HepG2 (cell line): ENCODE results near the gene EIF5B. TPM values are rescaled to one million over a fixed set of nuclear protein-coding genes. Genes with fewer than 3 reads are reported as not detected.

ENCODE experiments used
- ATAC-seq: fragments of 200-7000 bp; cut with Tn5 transposase; 3 replicates; pipeline ENCODE4 v1.9.1; 2020; ENCODE audit warnings: mild to moderate bottlenecking, moderate library complexity
- BruUV-seq: library from RNA; stranded (reverse); fragments of 400-500 nt; replicated peaks from 2 replicates; lab custom pipeline; 2021; lab: Mats Ljungman, UMichigan
- CTCF ChIA-PET: fragments of 300-600 bp; formaldehyde crosslinking; extraction: SDS; loops from one replicate; lab custom pipeline; 2021; ENCODE audit warnings: low total read pairs, inconsistent platforms, low intra/inter-chr PET ratio; lab: Yijun Ruan, JAX
- POLR2A ChIA-PET: fragments of 350-600 bp; sonication (Branson Sonifier 250); formaldehyde crosslinking; loops from one replicate; lab custom pipeline; 2020; ENCODE audit warnings: antibody characterized with exemption, inconsistent platforms; lab: Yijun Ruan, JAX
- DNase-seq: peaks from one replicate; pipeline ENCODE4 v3.0.0-alpha.2; 2015; ENCODE audit warnings: low spot score
- FAIRE-seq: peaks from 3 replicates; lab custom pipeline; 2011; peaks lifted over from hg19 to GRCh38; lab: Jason Lieb, UNC
- H2AFZ ChIP-seq: one replicate; pipeline ENCODE4 v1.6.1; 2011; ENCODE audit warnings: low read length, inconsistent platforms
- H3K27ac ChIP-seq: fragments of 300-600 bp; 3 replicates; pipeline ENCODE4 v1.8.0; 2011; ENCODE audit warnings: mixed run types, mild to moderate bottlenecking, mixed read lengths, low read length, inconsistent platforms; ENCODE audit not compliant: insufficient read depth; ENCODE audit errors: extremely low read length
- H3K27me3 ChIP-seq, 2 experiments: fragments of 200-600 bp in 1 of 2; 2 replicates in 1 of 2; 3 replicates in 1 of 2; pipeline versions ENCODE4 v1.6.0 to v1.8.0; 2011; ENCODE audit warnings: low read length in 2 of 2, mild to moderate bottlenecking in 2 of 2, moderate library complexity in 2 of 2, inconsistent platforms in 1 of 2; ENCODE audit not compliant: insufficient read depth in 2 of 2, control insufficient read depth in 1 of 2
- H3K36me3 ChIP-seq, 2 experiments: fragments of 200-600 bp in 1 of 2; replicated peaks in 1 of 2; 2 replicates in 1 of 2; 3 replicates in 1 of 2; pipeline versions ENCODE4 v1.5.1 to v1.8.0; 2011; ENCODE audit warnings: low read length in 2 of 2, inconsistent platforms in 1 of 2; ENCODE audit not compliant: insufficient read depth in 2 of 2, control insufficient read depth in 1 of 2
- H3K4me1 ChIP-seq: 2 replicates; pipeline ENCODE4 v1.5.1; 2012; ENCODE audit warnings: low read length, inconsistent platforms; ENCODE audit not compliant: insufficient read depth
- H3K4me2 ChIP-seq: 2 replicates; pipeline ENCODE4 v1.6.0; 2011; ENCODE audit warnings: low read depth, low read length, inconsistent platforms
- H3K4me3 ChIP-seq, 3 experiments: fragments of 200-600 bp in 1 of 3; sonication (generic), shearing (Covaris generic) in 1 of 3; replicated peaks in 1 of 3; 2 replicates each; pipeline ENCODE4 v1.5.1; 2011 to 2016; ENCODE audit warnings: low read length in 3 of 3, inconsistent platforms in 2 of 3, low read depth in 2 of 3, mild to moderate bottlenecking in 2 of 3, control low read depth in 1 of 3, mixed read lengths in 1 of 3; ENCODE audit not compliant: insufficient read depth in 1 of 3
- H3K79me2 ChIP-seq: one replicate; pipeline ENCODE4 v1.6.1; 2011; ENCODE audit warnings: low read length, inconsistent platforms; ENCODE audit not compliant: insufficient read depth
- H3K9ac ChIP-seq: 2 replicates; pipeline ENCODE4 v1.6.0; 2011; ENCODE audit warnings: mild to moderate bottlenecking, low read depth, low read length, inconsistent platforms; ENCODE audit not compliant: insufficient read depth
- H3K9me3 ChIP-seq: 2 replicates; pipeline ENCODE4 v1.5.1; 2012; ENCODE audit warnings: mild to moderate bottlenecking, low read length
- H4K20me1 ChIP-seq: 2 replicates; pipeline ENCODE4 v1.6.0; 2011; ENCODE audit warnings: inconsistent platforms, mild to moderate bottlenecking, low read length, moderate library complexity; ENCODE audit not compliant: insufficient read depth
- ARNT2 ChIP-seq: sonication (generic); formaldehyde crosslinking; IDR thresholded peaks from 2 replicates; pipeline ENCODE4 v1.8.0; 2022; ENCODE audit warnings: mild to moderate bottlenecking, low read depth, missing genetic modification reagents, moderate library complexity
- ATF7 ChIP-seq, 2 experiments: fragments of 450-650 bp in 1 of 2; sonication (generic) in 1 of 2; formaldehyde crosslinking in 1 of 2; IDR thresholded peaks; 2 replicates each; pipeline versions ENCODE4 v1.4.0 to v1.6.1; 2016 to 2020; ENCODE audit warnings: antibody characterized with exemption in 1 of 2, mild to moderate bottlenecking in 1 of 2, missing genetic modification reagents in 1 of 2
- FOXM1 ChIP-seq: sonication (generic); formaldehyde crosslinking; IDR thresholded peaks from 2 replicates; pipeline ENCODE4 v1.5.0; 2020; ENCODE audit warnings: missing genetic modification reagents
- HCFC1 ChIP-seq: fragments of 150-350 bp; IDR thresholded peaks from 2 replicates; pipeline ENCODE4 v1.6.1; 2014; ENCODE audit warnings: low read depth, low read length
- HOXA5 ChIP-seq: sonication (generic); formaldehyde crosslinking; IDR thresholded peaks from 2 replicates; pipeline ENCODE4 v1.4.0; 2020; ENCODE audit warnings: missing genetic modification reagents
- MEIS2 ChIP-seq: sonication (generic); formaldehyde crosslinking; IDR thresholded peaks from 2 replicates; pipeline ENCODE4 v1.9.0; 2021; ENCODE audit warnings: mild to moderate bottlenecking, missing genetic modification reagents
- NAIF1 ChIP-seq: sonication (generic); formaldehyde crosslinking; IDR thresholded peaks from 2 replicates; pipeline ENCODE4 v1.5.0; 2020; ENCODE audit warnings: mild to moderate bottlenecking, missing genetic modification reagents, borderline replicate concordance
- NCOA2 ChIP-seq: sonication (generic); formaldehyde crosslinking; IDR thresholded peaks from 2 replicates; pipeline ENCODE4 v1.8.0; 2022; ENCODE audit warnings: inconsistent platforms
- NR2F6 ChIP-seq, 2 experiments: IDR thresholded peaks; 2 replicates each; pipeline ENCODE4 v1.6.1; 2016; ENCODE audit warnings: antibody characterized with exemption in 1 of 2, mild to moderate bottlenecking in 1 of 2
- RNF219 ChIP-seq: sonication (generic); formaldehyde crosslinking; IDR thresholded peaks from 2 replicates; pipeline ENCODE4 v1.5.0; 2020; ENCODE audit warnings: mild to moderate bottlenecking, missing genetic modification reagents
- ZNF235 ChIP-seq: sonication (generic); formaldehyde crosslinking; IDR thresholded peaks from 2 replicates; pipeline ENCODE4 v1.8.1; 2023; ENCODE audit warnings: mild to moderate bottlenecking, missing genetic modification reagents, borderline replicate concordance
- ZNF317 ChIP-seq: sonication (generic); formaldehyde crosslinking; IDR thresholded peaks from 2 replicates; pipeline ENCODE4 v1.5.0; 2020; ENCODE audit warnings: mild to moderate bottlenecking, missing genetic modification reagents
- ZNF7 ChIP-seq: IDR thresholded peaks from 2 replicates; pipeline ENCODE4 v1.6.1; 2016; ENCODE audit warnings: missing biosample characterization, missing genetic modification reagents
- ZNF772 ChIP-seq: sonication (generic); formaldehyde crosslinking; IDR thresholded peaks from 2 replicates; pipeline ENCODE4 v1.5.0; 2020; ENCODE audit warnings: mild to moderate bottlenecking, missing genetic modification reagents
- WGBS: methylation state at CpG from one replicate; pipeline ENCODE4 v1.1.6; 2017; ENCODE audit warnings: low lambda C conversion rate; 5-methylcytosine and 5-hydroxymethylcytosine counted together
- in situ Hi-C: cut with HindIII; loops from 2 replicates; pipeline ENCODE4 v1.10.0; 2017; ENCODE audit warnings: low pct_unique_long_range_greater_than_20kb; ENCODE audit not compliant: extremely low pct_ligation_motif_present
- intact Hi-C: fragments of 100-400 bp; cut with micrococcal nuclease; formaldehyde crosslinking; loops from one replicate; pipeline ENCODE4 v1.10.0; 2022; ENCODE audit not compliant: unreplicated experiment
- polyA plus RNA-seq, 8 experiments: library from polyadenylated mRNA; depleted of rRNA in 3 of 8; stranded (reverse) in 7 of 8; unstranded in 1 of 8; fragments of >200 nt; fragmentation: Illumina TruSeq in 4 of 8; extraction: Trizol in 4 of 8; gene quantifications; 2 replicates each; pipeline versions ENCODE4 v1.2.1 to v1.2.3, GENCODE V29; 2011 to 2016; ENCODE audit warnings: low read depth in 4 of 8, missing spikeins in 1 of 8, mixed read lengths in 1 of 8; ENCODE audit not compliant: insufficient read depth in 1 of 8
- total RNA-seq, 5 experiments: library from RNA; depleted of rRNA; stranded (reverse); fragments of >200 nt; fragmentation: Illumina TruSeq; extraction: Trizol; gene quantifications; 2 replicates each; pipeline ENCODE4 v1.2.3, GENCODE V29; 2016; ENCODE audit warnings: low read depth in 1 of 5

The EIF5B gene
- total and polyA plus RNA-seq, 2 of the 13 experiments (the other 11 are each of a cell fraction or from before 2014, with no cell fraction given), result 8.8 to 32.1 TPM

GRCh38 chr2:99348173-99348572, 11.0 kb downstream of the EIF5B start:
- WGBS, result 95% methylated on average over 3 of the region's 3 CpGs
- DNase-seq, result no peak
- in situ Hi-C loops, result no loop called here
- Histone ChIP-seq H2AFZ (no peak overlapping the region), H3K4me2 (no peak overlapping the region), H3K27me3 (no peaks in the 10 kb centered on the region), H3K36me3 (0 out of 5 replicates have a peak, but pooled peaks cover 0 to 3% of the 10 kb centered on the region in 2 experiments), H3K79me2 (peaks cover 95% of the 10 kb centered on the region), H3K4me1 (no peaks in the 10 kb centered on the region), H3K9me3 (no peaks in the 10 kb centered on the region), H4K20me1 (peaks cover 26% of the 10 kb centered on the region), H3K9ac (no peak overlapping the region), H3K4me3 (no peak overlapping the region), H3K27ac (no peak overlapping the region)
- BruUV-seq, result no TSS peak
- intact Hi-C loops, result no loop called here
- no peak for ATAC-seq
- TF ChIP-seq MEIS2 (CRISPR knock-in tag) (no peak), HCFC1 (no peak), ARNT2 (CRISPR knock-in tag) (no peak), RNF219 (no peak), ZNF317 (CRISPR knock-in tag) (no peak)
- ChIA-PET POLR2A (interaction anchor here (3.0 kb wide), 1 partner anchor 12 kb away, joined by 16 read pairs; the partner anchor contains the start of genes EIF5B and TXNDC9), CTCF (no interaction called here)
- no peak for FAIRE-seq

- TF ChIP-seq NR2F6 (IDR thresholded peaks at IDR 0.05) (no peak), NR2F6 (CRISPR knock-in tag; IDR thresholded peaks at IDR 0.05) (no peak), ZNF772 (CRISPR knock-in tag) (no peak), HOXA5 (CRISPR knock-in tag) (no peak), FOXM1 (CRISPR knock-in tag) (no peak), NCOA2 (CRISPR knock-in tag) (no peak), ZNF7 (CRISPR knock-in tag) (no peak), NAIF1 (no peak), ATF7 (IDR thresholded peaks at IDR 0.05) (no peak), ATF7 (CRISPR knock-in tag; IDR thresholded peaks at IDR 0.05) (no peak), ZNF235 (CRISPR knock-in tag) (no peak)
- H3K27ac ChIP-seq, result no peak overlapping the region
- intact Hi-C loops (no loop called here), in situ Hi-C loops (no loop called here)
- H3K9me3 ChIP-seq, result no peaks in the 10 kb centered on the region
- H3K4me3 ChIP-seq, result no peak overlapping the region
- ChIA-PET CTCF (no interaction called here), POLR2A (no interaction called here)
- H3K36me3 ChIP-seq, result 0 out of 5 replicates have a peak, but pooled peaks cover 0 to 5% of the 10 kb centered on the region in 2 experiments
- peaks cover 24% of the 10 kb centered on the region for H4K20me1 ChIP-seq
- no peak overlapping the region for H2AFZ ChIP-seq
- FAIRE-seq (no peak), DNase-seq (no peak), ATAC-seq (no peak)
- peaks cover 95% of the 10 kb centered on the region for H3K79me2 ChIP-seq
- no peak overlapping the region for H3K4me2 ChIP-seq
- no peaks in the 10 kb centered on the region for H3K27me3 ChIP-seq
- H3K4me1 ChIP-seq, result no peaks in the 10 kb centered on the region
- no TSS peak for BruUV-seq
- no peak overlapping the region for H3K9ac ChIP-seq
Observed at GRCh38 chr2:99350194-99350593, 13.0 kb downstream of the EIF5B start.
